Activated B cell treated with CpG ODN at 0.5 μM for 24 hours (primary cell): ENCODE measurements around the gene CBFA2T3. TPM values are rescaled to one million over a fixed set of nuclear protein-coding genes. Genes with fewer than 3 reads are reported as not detected.

Source experiments
- ATAC-seq: fragments of 200-7000 bp; cut with Tn5 transposase; one replicate; pipeline ENCODE4 v1.10.0; 2021; ENCODE audit warnings: low read depth, mild to moderate bottlenecking, moderate library complexity
- CTCF ChIA-PET: fragments of 350-600 bp; sonication (Branson Sonifier 250); formaldehyde crosslinking; loops from one replicate; lab custom pipeline; 2021; ENCODE audit warnings: antibody characterized with exemption; lab: Charles Lee
- POLR2A ChIA-PET: fragments of 350-600 bp; sonication (Branson Sonifier 250); formaldehyde crosslinking; loops from one replicate; lab custom pipeline; 2021; ENCODE audit warnings: antibody characterized with exemption; lab: Charles Lee
- DNase-seq: peaks from one replicate; pipeline ENCODE4 v3.0.0; 2022
- H3K27ac Mint-ChIP-seq: one replicate; pipeline ENCODE4 v1.8.0; 2020; ENCODE audit warnings: mixed read lengths
- H3K27me3 Mint-ChIP-seq: one replicate; pipeline ENCODE4 v1.8.0; 2021; ENCODE audit warnings: mixed read lengths
- H3K36me3 Mint-ChIP-seq: one replicate; pipeline ENCODE4 v1.8.0; 2021; ENCODE audit warnings: low read depth, mixed read lengths
- H3K4me1 Mint-ChIP-seq: one replicate; pipeline ENCODE4 v1.8.0; 2021; ENCODE audit warnings: mixed read lengths
- H3K4me3 Mint-ChIP-seq: one replicate; pipeline ENCODE4 v1.8.0; 2020; ENCODE audit warnings: mild to moderate bottlenecking, mixed read lengths
- H3K9me3 Mint-ChIP-seq: one replicate; pipeline ENCODE4 v1.8.0; 2020; ENCODE audit warnings: mixed read lengths
- CTCF ChIP-seq: fragments of 200-600 bp; IDR thresholded peaks from one replicate; pipeline ENCODE4 v1.8.0; 2022; ENCODE audit warnings: antibody characterized with exemption, mild to moderate bottlenecking
- intact Hi-C: fragments of 100-400 bp; cut with micrococcal nuclease; formaldehyde crosslinking; loops from one replicate; pipeline ENCODE4 v1.15.1; 2024
- total RNA-seq: library from RNA; stranded (reverse); gene quantifications from 2 replicates; pipeline ENCODE4 v1.2.3, GENCODE V29; 2022

CBFA2T3 gene
- total RNA-seq, 1 donor from 2014 or later, result 63.3 TPM

DNA sequence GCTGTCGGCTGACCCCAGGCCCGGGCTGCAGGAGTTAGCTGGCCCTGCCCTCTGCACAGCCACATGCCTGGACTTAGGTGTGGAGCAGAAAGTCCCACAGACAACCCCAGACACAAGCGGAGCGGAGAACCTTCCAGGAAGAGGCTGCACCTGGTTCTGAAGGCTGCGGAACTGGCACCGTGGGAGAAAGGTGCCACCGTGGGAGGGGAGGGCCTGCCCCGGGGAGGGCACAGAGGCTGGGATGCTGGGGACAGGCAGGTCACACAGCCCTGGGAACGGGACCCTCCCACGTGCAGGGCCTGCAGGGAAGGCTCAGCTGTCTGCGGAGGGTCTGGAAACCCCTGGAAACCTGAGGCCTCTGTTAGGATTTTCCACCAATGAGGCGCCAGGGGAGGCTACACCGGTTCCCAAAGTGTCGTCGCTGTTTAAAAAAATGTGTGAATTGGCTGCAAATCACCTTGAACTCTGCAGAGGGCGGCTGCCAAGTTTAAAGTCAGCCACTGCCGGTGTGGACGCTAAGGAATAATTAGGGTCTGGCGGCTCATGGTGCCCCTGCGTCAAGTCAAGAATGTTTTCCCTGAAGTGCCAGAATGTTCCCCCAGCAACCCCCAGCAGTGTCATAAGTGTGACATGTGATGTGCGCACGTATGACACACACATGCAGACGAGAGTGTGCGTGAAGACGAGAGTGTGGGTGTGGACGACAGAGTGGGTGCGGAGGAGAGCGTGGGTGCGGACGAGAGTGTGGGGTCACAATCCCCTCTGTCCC lies 59.7 kb downstream of the CBFA2T3 start:
- Mint-ChIP-seq H3K27ac (peak overlapping the region; percentile 8), H3K9me3 (no peaks in the 10 kb centered on the region), H3K27me3 (no peaks in the 10 kb centered on the region), H3K4me1 (peaks cover 61% of the 10 kb centered on the region), H3K36me3 (peaks cover 30% of the 10 kb centered on the region), H3K4me3 (no peak overlapping the region)
- intact Hi-C loops, result no loop called here
- CTCF ChIA-PET, result no interaction called here
- POLR2A ChIA-PET, result no interaction called here
- DNase-seq (no peak), ATAC-seq (no peak)
- no peak for TF ChIP-seq CTCF

DNA sequence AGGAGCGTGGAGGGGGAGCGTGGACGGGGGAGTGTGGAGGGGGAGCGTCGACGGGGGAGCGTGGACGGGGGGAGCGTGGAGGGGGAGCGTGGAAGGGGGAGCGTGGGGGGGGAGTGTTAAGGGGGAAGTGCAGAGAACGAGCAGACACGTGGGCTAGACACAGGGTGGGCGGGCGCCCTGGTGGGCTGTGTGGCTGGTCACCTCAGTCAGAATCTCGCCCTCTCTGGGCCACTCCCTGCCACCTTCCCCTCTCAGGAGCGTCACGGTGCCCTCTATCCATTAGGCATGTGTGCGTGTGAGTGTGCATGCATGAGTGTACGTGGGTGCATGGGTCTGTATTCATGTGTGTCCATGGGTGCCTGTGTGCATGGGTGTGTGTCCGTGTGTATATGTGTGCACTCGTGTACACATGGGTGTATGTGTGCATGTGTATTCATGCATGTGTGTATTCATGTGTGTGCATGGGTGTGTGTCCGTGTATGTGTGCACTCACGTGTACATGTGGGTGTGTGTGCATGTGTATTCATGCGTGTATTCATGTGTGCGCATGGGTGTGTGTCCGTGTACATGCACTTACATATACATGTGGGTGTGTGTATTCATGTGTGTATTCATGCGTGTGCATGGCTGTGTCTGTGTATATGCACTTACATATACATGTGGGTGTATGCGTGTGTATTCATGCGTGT lies 61.2 kb downstream of the CBFA2T3 start:
- Mint-ChIP-seq H3K4me1 (peaks cover 59% of the 10 kb centered on the region), H3K9me3 (no peaks in the 10 kb centered on the region), H3K4me3 (no peak overlapping the region), H3K27me3 (no peaks in the 10 kb centered on the region), H3K36me3 (peaks cover 38% of the 10 kb centered on the region), H3K27ac (peak overlapping the region; percentile 24)
- POLR2A ChIA-PET, result no interaction called here
- intact Hi-C loops, result no loop called here
- TF ChIP-seq CTCF, result no peak
- DNase-seq (no peak), ATAC-seq (no peak)
- CTCF ChIA-PET, result no interaction called here

DNA sequence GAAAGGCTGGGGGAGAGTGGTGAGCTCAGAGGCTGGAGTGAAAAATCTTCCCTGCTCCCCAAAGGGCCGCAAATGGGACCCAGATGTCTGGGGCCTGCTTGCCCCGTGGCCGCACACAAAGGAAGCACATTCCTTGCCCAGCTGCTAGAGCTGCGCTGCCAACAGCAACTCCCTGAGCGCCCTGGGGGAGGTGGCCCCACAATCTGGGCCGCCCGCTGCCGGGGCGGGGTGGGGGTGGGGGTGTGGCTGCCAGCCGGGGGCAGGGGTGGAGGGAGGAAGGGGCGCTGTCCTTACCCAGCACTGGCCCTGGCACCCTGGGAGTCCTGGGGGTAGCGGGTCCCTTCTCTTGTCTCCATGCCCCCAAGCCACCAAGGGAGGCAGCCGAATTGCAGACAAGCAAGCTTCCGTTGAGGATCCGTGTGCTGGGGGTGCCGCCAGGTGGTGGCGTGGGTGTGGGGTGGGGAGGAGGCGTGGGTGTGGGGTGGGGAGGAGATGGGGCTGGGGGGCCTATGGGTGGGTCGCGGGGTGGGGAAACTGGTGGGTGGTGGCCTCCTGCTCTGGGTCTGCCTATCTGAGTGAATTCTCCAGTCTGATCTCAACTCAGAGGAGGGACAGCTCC lies 62.1 kb downstream of the CBFA2T3 start:
- Mint-ChIP-seq H3K27ac (no peak overlapping the region), H3K4me3 (no peak overlapping the region), H3K4me1 (peaks cover 58% of the 10 kb centered on the region), H3K36me3 (peaks cover 43% of the 10 kb centered on the region), H3K9me3 (no peaks in the 10 kb centered on the region), H3K27me3 (no peaks in the 10 kb centered on the region)
- no peak for ATAC-seq
- intact Hi-C loops, result no loop called here
- ChIA-PET POLR2A (no interaction called here), CTCF (interaction anchor here (1.0 kb wide), 1 partner anchor 57 kb away, joined by 3 read pairs; no protein-coding TSS in a partner anchor)
- DNase-seq, result no peak
- no peak for TF ChIP-seq CTCF

DNA sequence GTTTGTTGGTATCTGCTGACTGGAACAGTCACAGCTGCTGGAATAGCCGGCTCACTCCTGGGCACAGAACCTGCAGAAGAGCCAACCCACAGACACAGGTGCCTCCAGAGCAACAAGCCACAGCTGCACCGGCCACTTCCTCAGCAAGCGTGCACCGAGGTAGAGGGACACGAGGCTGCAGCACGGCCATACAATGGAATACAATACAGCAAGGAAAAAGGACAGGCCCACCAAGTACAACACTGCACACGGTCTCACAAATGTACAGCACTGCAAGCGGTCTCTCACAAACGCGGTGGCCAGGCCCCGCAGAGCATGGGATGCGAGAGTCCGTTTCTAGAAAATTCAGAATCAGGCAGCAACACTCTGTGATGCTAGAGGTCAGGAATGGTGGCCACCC lies 63.1 kb downstream of the CBFA2T3 start:
- peaks cover 39% of the 10 kb centered on the region for H3K36me3 Mint-ChIP-seq
- TF ChIP-seq CTCF, result no peak
- DNase-seq (no peak), ATAC-seq (no peak)
- intact Hi-C loops, result no loop called here
- no peaks in the 10 kb centered on the region for H3K9me3 Mint-ChIP-seq
- H3K4me1 Mint-ChIP-seq, result peaks cover 50% of the 10 kb centered on the region
- ChIA-PET POLR2A (interaction anchor here (0.6 kb wide), 1 partner anchor 183 kb away, joined by 7 read pairs; no protein-coding TSS in a partner anchor), CTCF (no interaction called here)
- no peaks in the 10 kb centered on the region for H3K27me3 Mint-ChIP-seq
- H3K4me3 Mint-ChIP-seq, result no peak overlapping the region
- no peak overlapping the region for H3K27ac Mint-ChIP-seq
